ENCODE results near the gene MUC4. TPM values are rescaled to one million over a fixed set of nuclear protein-coding genes. Genes with fewer than 3 reads are reported as not detected.
A peak's percentile ranks its signal among the peaks of the same experiment; 100 is the strongest.

The MUC4 gene
- total RNA-seq, 1 donor from 2014 or later: not detected

DNA sequence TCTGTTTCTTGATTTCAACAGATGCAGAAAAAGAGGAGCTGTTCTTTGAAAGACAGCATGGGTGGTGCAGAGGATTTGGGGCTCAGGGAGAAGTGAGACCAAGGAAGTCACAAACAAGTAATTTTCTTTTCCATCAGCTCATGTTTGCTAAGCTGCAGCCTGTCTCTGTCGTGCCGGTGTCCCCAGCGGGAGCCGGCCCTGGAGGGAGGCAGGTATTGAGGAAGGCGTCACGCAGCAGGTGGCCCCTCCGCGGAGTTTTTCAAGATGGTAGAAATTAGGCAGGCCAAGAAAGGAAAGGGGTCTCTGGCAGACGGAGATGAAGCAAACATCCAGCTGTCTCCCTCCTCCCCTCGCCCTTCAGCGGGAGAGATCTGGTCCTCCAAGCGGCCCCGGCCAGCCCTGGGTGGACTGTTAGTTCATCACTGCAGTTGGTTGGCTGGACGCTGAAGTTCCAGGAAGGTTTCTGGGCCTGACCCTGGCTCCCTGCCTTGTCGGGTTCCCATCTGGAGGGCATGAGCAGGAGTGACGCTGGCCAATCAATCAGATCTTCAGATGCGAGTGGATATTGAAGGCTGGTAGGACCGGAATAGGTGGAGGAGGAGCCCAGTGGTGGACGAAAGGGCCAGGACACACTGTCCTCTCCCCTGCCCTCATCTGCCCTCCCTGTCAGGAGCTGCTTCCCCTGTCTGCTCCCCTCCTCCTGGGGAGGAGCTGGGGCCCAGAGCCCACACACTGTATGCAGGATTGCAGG is 27.7 kb upstream of the MUC4 start:
- Mint-ChIP-seq H3K4me1 (peaks cover 18% of the 10 kb centered on the region), H3K27me3 (ENCODE audit: low read depth) (peaks cover 2% of the 10 kb centered on the region), H3K9me3 (no peaks in the 10 kb centered on the region), H3K36me3 (ENCODE audit: low read depth) (no peaks in the 10 kb centered on the region), H3K4me3 (no peak overlapping the region), H3K27ac (ENCODE audit: unreplicated experiment) (no peak overlapping the region)
- TF ChIP-seq, protein P1, sequence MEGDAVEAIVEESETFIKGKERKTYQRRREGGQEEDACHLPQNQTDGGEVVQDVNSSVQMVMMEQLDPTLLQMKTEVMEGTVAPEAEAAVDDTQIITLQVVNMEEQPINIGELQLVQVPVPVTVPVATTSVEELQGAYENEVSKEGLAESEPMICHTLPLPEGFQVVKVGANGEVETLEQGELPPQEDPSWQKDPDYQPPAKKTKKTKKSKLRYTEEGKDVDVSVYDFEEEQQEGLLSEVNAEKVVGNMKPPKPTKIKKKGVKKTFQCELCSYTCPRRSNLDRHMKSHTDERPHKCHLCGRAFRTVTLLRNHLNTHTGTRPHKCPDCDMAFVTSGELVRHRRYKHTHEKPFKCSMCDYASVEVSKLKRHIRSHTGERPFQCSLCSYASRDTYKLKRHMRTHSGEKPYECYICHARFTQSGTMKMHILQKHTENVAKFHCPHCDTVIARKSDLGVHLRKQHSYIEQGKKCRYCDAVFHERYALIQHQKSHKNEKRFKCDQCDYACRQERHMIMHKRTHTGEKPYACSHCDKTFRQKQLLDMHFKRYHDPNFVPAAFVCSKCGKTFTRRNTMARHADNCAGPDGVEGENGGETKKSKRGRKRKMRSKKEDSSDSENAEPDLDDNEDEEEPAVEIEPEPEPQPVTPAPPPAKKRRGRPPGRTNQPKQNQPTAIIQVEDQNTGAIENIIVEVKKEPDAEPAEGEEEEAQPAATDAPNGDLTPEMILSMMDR (conservative IDR thresholded peaks at IDR 0.05): no peak
- no peak for DNase-seq (ENCODE audit: low read depth, low spot score)

DNA sequence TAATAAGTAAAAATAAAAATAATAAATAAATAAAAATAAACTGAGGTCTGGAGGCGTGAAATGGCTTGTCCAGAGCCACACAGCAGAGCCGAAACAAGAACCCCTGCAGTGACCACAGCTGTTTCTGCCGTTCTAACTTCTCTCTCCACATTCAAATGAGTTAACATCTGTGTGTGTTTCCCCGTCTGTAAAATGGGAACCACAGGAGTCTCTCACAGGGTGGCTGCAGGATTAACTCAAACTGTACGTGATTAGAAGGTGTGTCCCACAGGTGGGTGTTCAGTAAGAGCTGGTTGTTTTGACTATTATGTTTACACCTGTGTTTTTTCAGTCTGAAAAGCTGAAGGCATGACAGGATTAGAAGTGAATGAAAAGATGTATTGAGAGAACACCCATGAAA is 27.0 kb upstream of the MUC4 start:
- TF ChIP-seq, protein P1 (conservative IDR thresholded peaks at IDR 0.05): no peak
- Mint-ChIP-seq H3K9me3 (no peaks in the 10 kb centered on the region), H3K27me3 (ENCODE audit: low read depth) (peaks cover 2% of the 10 kb centered on the region), H3K4me1 (peaks cover 18% of the 10 kb centered on the region), H3K4me3 (no peak overlapping the region), H3K36me3 (ENCODE audit: low read depth) (no peaks in the 10 kb centered on the region), H3K27ac (ENCODE audit: unreplicated experiment) (no peak overlapping the region)
- DNase-seq (ENCODE audit: low read depth, low spot score): no peak

DNA sequence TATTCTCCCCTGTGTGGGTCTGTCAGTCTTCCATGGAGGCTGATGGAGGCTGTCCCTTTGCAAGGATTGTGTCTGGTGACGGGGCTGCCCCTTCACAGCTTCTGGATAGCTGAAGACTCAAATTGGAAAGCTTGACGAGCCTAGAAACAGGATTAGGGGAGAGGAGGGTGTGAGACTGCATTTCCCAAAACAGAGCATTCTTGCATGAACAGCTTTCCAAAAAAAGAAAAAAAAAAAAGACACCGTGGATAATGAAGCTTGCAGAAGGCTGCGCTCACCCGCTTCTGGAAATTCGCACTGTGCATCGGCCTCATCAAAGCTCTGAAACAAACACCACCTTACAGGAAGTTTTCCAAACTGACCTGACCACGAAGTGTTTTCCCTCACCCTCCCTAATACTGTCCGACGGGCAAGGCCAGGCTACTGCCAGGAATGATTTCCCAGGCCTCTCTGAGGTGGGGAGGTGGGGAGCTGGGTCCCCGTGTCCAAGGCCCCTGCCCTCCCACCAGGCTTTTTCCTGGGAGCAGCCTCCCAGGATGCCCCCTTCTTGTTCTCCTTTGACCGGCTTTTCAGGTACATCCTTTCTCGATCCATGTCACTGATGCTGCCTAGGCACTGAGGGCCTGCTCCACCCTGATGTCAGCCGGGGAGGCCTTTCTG is 24.9 kb upstream of the MUC4 start:
- H3K4me1 Mint-ChIP-seq: peaks cover 18% of the 10 kb centered on the region
- no peak overlapping the region for H3K27ac Mint-ChIP-seq (ENCODE audit: unreplicated experiment)
- TF ChIP-seq, protein P1 (conservative IDR thresholded peaks at IDR 0.05): no peak
- H3K9me3 Mint-ChIP-seq: no peaks in the 10 kb centered on the region
- H3K27me3 Mint-ChIP-seq (ENCODE audit: low read depth): peaks cover 2% of the 10 kb centered on the region
- no peak overlapping the region for H3K4me3 Mint-ChIP-seq
- no peak for DNase-seq (ENCODE audit: low read depth, low spot score)
- H3K36me3 Mint-ChIP-seq (ENCODE audit: low read depth): no peaks in the 10 kb centered on the region

DNA sequence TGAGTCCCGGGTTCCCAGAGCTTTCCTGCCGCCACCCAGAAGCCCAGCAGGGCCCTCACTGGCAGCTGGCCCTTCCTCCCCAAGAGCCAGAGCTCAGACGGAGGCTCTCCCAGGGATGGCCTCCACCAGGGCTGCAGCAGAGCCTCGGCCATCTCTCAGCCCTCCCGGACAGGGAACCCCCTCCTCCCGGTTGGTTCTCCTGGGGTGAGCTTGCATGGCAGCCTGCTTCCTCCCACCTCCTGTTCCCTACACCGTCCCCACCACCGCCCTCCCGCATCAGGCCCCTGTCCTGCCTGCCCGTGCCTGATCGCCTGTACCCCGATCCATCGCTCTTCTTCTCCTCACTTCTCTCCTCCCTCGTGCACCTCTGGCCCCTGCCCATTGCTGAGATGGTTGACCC is 24.1 kb upstream of the MUC4 start:
- TF ChIP-seq, protein P1 (conservative IDR thresholded peaks at IDR 0.05): no peak
- Mint-ChIP-seq H3K4me1 (peaks cover 18% of the 10 kb centered on the region), H3K27ac (ENCODE audit: unreplicated experiment) (no peak overlapping the region), H3K27me3 (ENCODE audit: low read depth) (peaks cover 2% of the 10 kb centered on the region), H3K9me3 (no peaks in the 10 kb centered on the region), H3K36me3 (ENCODE audit: low read depth) (no peaks in the 10 kb centered on the region), H3K4me3 (no peak overlapping the region)
- no peak for DNase-seq (ENCODE audit: low read depth, low spot score)

DNA sequence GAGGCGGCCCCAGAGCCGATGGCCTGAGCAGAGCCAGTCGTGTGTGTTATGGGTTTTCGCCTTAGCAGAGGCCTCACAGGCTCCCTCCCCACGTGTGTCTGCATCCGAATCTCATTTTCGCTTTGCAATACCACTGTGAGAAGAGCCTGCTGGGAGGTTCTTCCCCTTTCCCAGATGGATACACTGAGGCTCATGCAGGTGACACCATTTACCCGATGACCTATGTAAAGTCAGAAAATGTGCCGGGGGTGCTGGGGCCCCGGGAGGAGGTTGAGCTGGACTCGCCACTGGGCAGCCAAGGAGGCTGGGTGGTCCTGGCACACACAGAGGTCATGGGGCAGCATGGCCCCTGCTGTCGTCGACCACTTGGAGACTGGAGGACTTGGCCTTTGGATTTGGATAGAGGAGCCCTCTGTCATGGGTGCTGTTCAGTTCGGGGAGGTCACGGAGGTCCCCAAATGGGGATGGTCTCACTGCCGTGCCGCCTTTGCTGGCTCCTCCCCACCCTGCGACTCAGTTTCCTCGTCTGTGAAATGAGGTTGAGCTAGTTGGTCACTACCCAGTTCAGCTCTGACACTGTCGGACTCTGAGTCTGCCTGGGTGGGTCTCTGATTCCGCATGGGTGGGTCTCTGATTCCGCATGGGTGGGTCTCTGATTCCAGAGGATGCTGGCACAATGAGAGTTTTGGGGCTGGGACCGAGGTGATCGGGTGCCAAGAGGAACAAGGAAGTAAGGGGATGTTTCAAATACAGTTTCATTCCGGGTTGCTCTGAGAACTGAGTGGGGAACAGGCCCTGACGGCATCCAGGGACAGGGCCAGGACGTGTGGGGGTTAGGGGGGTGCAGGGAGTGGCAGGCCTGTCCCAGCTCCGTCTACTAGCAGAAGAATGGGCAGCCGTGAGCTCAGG is 23.2 kb upstream of the MUC4 start:
- no peaks in the 10 kb centered on the region for H3K9me3 Mint-ChIP-seq
- H3K36me3 Mint-ChIP-seq (ENCODE audit: low read depth): no peaks in the 10 kb centered on the region
- TF ChIP-seq, protein P1 (conservative IDR thresholded peaks at IDR 0.05): no peak
- no peak overlapping the region for H3K4me3 Mint-ChIP-seq
- peaks cover 2% of the 10 kb centered on the region for H3K27me3 Mint-ChIP-seq (ENCODE audit: low read depth)
- peak overlapping the region; percentile 27 for H3K27ac Mint-ChIP-seq (ENCODE audit: unreplicated experiment)
- peaks cover 18% of the 10 kb centered on the region for H3K4me1 Mint-ChIP-seq
- DNase-seq (ENCODE audit: low read depth, low spot score): no peak

Data from neural crest cell (in vitro differentiated cells).